HS-5 (cell line): ENCODE results near the gene UIMC1.
"Not testable (repeated sequence)": the region's sequence is repeated elsewhere in the genome, so short reads cannot be mapped to it uniquely, and the experiment has no call there.

Experiments
- DNase-seq: peaks from one replicate; pipeline ENCODE4 v3.0.0-alpha.2; 2012; ENCODE audit warnings: low read depth

Gene UIMC1

DNA sequence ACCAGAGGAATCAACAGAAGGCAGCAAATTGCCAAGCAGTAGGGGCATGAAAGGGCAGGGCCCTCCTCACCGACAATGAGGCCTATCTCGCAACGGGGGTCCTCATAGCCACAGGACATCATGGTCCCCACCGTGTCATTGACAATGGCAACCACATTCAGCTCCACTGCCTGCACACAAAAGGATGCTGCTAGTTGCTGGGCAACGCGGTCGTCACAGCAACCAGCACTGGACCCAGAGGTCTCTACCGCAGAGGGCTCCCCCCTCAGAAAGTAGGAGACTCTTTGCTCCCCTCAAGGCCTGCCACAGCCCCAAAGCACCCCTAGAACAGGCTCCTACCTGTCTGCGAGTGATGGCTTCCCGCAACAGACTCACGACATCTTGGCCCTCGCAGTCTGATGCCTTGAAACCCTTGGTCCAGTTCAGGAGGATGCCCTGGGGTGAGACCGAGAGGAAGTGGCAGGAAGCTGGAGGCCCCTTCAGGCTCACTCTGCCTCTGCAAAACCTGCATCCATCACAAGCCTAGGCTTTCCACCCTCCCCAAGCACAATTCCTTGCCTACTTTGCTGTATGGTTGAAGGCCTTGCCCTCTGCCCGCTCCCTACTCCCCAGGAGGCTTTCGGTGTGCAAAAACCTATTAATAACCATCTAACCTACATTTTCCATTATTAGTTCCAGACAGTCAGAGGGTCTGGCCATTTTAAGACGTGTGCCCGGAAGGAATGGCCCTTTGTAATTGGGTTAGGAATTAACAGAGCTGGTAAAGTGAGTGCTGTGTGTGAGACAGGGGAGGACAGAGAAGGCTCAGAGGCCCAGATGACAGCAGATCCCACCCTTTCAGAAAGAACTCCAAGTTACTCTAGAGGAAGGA, 122.6 kb downstream of the UIMC1 start:
- DNase-seq, result no peak

DNA sequence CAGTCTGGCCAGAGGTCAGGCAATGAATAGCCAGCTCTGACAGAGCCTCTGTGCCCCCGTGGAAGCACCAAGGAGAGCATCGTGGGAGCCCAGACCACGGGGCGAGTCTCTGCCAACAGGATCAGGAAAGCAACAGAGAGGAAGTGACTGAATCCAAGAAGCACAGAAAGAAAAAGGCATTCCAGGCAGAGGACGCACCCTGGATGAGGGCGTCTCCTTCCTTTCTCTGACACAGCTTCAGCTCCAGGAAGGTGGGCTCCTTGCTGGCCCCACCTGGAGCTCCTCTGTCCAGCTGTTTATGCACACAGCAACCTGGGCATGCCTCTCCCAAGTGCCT, 124.0 kb downstream of the UIMC1 start:
- no peak for DNase-seq

DNA sequence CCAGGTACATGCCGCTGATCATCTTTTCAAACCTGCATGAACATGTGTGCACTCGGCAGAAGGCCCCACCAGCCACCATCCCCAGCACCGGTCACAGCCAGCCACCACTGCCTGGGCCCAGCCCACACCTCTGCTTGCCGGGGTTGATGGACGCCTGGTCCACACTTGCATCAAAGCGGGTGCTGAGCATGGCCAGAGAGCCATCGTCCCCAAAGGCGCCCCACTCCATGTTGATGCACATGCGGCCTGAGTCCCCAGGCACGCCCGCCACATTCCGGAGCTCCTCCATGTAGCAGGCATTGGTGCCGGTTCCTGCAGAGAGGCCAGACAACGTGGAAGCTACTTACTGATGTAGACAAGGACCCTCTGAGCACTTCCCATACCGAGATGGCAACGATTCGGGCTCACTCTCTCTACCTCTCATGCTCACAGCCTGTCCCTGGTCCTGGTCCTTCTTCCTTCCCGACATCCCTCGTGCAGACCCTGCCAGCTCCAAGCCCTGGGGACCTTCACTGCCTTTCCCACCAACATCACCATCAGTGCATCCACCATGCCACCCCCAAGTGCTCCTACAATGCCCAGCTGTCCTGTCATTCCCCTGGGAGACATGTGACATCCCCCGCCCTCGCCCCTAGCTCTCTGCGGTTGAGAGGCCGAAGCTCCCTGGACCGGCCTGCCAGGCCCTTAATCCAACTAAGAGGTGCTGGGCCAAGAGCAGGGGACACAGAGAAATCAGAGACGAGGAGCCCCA, 124.6 kb downstream of the UIMC1 start:
- DNase-seq, result no peak

DNA sequence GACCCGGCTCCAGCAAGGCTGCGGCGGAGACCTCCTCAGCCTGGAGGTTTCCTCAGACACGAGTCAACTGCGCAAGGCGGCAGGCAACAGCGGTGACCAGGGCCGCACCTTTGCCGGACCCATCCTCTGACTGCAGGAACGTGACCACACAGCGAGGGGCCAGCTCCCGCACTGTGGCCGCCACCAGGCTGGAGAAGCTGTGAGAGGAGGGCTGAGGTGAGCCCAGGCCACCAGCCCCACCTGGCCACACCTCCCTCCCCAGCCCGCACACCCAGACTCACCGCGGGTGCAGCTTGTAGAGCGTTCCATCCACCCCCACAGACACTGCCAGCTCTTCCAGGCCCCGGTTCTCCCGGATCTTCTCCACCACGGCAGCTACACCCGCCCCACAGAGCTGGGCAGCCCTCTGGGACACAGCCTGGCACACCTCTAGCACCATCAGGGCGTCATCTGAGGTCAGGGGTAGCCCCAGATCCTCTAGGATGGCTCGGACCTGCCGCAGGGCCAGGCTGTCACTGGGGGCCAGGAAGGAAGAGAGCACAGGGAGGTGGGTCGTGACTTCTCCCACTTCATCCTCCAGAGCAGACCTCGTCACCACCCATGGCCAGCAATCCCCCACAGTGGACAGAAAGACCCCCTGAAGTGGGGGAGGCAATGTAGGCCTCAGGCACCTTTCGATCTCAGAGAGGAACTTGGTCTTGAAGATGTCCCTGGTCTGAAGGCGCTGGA, 125.4 kb downstream of the UIMC1 start:
- no peak for DNase-seq

DNA sequence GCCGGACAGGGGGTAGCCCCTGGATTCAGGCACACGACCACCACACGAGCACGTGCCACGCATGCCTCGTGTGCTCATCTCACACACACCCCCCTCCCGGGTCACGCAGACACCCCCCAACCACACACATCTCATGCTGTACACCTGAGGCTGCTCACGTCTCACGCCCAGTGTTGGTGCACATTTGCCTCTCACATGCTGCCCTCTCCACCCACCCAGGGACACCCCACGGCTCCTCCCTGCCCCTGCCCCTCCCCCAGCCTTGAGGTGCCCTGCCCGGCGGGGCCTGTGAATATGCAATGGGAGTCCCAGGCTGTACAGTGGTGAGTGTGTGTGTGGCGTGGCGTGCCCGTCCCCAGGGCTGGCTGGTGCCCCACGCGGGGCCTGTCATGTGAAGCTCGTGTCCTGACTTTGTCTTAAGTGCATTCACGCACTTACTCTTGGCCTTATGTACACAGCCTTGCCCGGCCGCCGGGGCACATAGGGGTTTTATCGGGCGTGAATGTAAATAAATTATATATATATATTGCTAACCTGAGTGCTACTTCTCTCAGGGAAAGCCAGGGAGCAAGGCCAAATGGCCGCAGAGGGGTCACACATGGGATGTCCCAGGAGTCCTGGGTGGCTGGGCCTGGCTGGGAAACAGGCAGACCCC, 126.1 kb downstream of the UIMC1 start:
- no peak for DNase-seq

DNA sequence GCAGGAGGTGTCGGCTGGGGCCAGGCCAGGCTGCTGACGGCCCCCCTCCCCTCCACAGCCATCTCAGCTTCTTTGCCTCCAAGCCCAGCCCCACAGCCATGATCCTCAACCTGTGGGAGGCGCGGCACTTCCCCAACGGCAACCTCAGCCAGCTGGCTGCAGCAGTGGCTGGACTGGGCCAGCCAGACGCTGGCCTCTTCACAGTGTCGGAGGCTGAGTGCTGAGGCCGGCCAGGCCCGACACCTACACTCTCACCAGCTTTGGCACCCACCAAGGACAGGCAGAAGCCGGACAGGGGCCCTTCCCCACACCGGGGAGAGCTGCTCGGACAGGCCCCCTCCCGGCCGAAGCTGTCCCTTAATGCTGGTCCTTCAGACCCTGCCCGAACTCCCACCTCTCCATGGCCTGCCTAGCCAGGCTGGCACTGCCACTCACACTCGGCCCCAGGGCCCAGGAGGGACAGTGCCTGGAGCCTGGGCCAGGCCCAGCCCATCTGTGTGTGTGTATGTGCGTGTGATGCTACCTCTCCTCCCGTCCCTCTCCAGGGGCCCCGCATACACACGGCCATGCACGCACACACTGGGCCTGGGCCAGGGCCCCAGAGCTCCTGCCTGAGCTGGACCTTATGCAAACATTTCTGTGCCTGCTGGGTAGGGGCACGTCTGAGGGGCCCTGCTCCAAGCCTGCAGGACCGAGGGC, 126.8 kb downstream of the UIMC1 start:
- DNase-seq, result no peak

DNA sequence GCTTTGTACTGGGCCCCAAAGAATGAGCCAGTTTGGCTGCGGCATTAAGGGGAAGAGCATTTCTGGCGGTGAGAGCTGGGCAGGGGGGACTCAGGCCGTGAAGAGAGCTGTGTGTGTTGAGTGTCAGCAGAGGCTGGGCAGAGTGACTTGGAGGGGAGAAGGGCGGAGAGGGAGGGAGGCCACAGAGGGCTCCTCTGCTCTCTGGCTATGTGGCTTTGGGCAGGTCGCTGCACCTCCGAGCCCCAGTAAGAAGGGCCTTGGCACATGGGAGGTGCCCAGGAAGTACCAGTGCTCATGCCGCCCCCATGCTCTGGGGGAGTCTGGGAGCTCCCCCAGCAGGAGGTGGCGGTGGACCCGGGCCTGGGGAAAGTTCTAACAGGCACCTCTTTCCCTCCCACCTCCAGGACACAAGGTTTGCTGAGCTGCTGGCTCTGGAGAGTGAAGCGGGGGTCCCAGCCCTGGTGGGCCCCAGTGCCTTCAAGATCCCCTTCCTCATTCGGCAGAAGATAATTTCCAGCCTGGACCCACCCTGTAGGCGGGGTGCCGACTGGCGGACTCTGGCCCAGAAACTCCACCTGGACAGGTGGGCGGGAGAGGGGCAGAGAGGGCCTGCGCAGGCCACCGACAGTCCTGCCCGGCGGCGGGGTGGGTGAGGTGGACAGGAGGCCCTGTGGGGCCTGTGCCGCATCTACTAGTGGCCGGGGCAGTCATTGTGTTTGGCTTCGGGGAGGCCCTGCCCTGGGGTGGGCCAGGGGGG, 127.5 kb downstream of the UIMC1 start:
- DNase-seq, result no peak

DNA sequence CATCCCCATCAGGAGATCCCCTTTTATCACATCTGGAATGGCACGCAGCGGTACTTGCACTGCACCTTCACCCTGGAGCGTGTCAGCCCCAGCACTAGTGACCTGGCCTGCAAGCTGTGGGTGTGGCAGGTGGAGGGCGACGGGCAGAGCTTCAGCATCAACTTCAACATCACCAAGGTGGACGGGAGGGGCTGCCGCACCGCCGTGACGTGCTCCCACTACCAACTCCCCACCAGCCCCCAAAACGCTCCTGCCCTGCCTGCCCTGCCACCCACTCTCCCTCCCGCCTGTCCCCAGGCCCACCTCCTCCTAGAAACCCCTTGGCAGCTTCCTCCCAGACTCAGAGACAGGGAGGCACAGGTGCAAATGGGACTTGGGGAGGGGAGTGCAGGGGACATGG, 128.1 kb downstream of the UIMC1 start:
- no peak for DNase-seq

DNA sequence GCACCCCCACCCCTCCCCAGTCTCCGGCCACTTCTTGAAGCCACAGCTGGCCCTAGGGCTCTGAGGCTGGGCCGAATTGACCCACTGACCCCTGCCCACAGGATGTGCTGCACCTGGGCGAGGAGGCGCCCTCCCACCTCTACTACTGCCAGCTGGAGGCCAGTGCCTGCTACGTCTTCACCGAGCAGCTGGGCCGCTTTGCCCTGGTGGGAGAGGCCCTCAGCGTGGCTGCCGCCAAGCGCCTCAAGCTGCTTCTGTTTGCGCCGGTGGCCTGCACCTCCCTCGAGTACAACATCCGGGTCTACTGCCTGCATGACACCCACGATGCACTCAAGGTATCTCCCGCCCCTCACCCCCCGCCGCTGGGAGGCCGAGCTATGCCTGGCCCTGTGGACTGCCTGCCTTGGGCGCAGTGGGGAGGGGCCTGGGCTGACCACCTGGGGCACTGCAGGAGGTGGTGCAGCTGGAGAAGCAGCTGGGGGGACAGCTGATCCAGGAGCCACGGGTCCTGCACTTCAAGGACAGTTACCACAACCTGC, 128.7 kb downstream of the UIMC1 start:
- DNase-seq, result no peak

DNA sequence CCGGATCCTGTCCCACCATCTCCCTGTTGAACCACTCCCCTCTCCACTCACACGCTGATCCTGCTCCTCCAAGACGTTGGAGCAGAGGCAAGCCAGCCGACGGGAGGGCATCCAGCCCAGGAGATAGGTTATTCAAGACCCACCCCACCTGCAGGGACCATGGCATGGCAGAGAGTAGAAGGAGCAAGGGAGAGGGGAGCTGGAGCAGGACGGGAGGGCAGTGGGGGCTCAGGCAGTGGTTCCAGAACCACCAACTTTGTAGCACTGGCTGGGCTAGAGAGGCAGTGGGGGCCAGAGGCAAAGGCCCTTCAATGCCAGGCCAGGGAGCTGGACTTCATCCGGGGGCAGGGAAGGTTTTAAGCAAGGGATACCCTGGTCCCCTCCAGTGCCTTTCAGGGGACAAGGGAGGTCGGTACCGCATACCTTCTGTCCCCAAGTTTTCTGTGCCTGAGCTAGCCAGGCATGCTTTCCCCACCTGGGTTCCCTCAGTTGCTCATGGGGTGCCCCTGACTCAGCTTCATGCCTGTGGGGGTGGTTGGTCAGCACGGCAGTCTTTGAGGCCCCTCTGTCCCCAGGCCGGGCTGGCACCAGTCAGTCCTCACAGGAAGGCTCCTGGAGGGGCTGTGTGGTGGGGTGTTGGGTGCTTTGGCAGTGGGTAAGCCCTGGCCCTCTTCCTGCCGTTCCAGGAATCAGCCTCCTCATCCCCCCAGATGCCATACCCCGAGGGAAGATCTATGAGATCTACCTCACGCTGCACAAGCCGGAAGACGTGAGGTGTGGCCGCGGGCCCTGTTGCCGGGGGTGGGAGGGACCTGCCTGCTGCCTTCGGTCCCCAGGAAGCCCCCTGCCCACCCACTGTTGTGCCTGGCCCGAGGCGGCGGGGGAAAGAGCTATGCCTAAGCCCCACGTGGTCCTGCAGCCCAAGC, 129.8 kb downstream of the UIMC1 start:
- DNase-seq, result no peak

DNA sequence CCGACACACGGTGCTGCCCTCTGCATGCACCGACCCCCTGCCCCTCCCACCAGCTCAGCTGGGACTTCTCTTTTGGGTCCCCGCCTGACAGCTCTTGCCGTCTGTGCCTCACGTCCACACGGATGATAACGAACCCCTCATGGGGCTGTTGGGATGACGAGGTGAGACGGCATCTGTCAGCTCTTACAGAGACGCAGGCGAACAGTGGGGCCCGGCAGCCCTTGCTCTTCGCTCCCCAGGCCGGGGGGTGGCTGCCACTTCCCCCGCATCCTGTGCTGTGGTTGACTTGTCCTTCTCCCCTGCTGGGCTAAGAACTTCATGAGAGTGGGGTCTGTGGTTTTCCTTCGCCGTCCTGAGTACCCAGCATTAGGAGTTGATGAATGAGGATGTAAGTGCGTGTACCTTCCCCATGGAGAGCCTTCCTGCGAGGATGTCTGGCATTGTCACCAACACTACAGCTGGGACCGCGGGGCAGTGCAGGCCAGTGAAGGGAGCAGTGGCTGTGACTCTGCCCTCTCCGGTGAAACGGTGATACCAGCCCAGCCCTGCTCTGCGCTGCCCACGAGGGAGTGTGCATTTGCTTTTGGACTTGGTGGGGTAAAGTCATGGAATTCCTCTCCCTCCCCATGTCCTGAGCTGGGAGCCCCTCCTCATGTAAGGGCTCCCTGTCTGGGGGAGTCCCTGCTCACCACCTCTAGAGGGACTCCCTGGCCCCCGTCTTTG, 130.6 kb downstream of the UIMC1 start:
- DNase-seq, result no peak

DNA sequence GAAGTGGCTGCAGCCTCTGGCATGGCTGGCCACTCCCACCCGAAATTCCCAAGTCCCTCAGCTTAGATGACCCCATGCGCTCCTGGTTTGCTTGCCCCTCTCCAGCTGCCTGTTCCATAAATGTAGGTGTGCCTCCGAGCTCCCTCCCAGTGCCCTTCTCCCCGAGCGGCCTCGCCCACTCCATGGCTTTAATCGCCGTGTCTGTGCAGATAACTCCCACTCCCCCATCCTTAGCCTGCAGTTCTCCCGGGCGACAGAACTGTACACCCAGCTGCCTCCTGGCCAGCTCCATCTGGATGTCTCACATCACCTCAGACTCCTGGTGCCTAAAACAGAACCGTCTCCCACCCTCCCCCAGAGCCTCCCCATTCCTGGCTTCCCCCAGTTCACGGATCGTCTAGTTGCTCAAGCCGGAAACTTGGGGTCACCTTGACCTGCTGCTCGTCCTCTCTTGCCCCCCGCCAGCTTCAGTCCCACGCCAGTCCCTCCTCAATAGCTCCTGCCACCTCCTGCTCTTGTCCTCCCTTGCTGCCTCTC, 131.5 kb downstream of the UIMC1 start:
- DNase-seq, result no peak

DNA sequence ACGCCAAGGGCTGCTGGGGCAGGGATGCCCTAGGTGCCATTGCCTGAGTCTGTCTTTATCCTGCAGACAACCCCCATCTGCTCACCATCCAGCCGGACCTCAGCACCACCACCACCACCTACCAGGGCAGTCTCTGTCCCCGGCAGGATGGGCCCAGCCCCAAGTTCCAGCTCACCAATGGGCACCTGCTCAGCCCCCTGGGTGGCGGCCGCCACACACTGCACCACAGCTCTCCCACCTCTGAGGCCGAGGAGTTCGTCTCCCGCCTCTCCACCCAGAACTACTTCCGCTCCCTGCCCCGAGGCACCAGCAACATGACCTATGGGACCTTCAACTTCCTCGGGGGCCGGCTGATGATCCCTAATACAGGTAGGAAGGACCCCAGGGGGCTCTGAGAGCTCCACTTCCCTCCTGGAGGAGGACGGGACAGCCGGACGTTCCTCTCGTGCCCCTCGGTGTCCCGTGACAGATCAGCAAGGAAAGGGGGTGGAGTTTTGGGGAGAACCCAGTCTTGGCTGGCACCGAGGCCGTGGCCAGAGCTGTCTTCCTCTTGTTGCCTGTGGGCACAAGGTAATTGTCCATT, 132.3 kb downstream of the UIMC1 start:
- DNase-seq, result no peak

DNA sequence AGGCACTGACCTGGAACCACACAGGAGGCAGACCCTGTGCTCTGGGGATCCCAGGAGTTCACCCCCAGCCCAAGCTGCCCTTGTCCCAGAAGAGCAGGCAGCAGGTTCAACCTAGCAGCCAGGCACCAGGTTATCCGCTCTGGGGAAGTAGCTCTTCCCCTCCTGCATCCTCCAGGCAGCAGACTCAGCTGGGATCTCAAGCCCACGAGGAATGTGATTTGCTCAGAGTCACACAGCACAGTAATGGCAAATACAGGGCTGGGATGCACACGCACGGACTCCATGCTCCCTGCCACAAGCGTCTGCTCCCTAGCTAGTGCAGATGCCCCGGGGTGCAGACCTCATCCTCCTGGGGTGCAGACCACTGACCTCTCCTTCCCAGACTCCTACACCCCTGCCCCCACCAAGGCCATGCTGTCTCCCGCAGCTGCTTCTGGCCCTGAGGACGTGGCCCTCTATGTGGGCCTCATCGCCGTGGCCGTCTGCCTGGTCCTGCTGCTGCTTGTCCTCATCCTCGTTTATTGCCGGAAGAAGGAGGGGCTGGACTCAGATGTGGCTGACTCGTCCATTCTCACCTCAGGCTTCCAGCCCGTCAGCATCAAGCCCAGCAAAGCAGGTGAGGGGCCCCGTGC, 132.9 kb downstream of the UIMC1 start:
- DNase-seq, result no peak

DNA sequence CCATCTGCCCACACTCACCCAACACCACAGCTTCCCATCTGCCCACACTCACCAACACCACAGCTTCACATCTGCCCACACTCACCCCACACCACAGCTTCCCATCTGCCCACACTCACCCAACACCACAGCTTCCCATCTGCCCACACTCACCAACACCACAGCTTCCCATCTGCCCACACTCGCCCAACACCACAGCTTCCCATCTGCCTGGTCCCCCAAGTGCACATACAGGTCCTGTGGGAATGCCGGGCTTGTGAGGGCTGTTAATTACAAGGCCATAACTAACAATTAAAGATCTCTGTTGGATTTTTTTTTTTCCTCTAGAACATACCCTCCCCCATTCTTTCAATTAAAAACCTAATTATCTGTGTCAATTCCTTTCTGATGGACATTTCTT, 133.6 kb downstream of the UIMC1 start:
- DNase-seq, result not testable (repeated sequence)

DNA sequence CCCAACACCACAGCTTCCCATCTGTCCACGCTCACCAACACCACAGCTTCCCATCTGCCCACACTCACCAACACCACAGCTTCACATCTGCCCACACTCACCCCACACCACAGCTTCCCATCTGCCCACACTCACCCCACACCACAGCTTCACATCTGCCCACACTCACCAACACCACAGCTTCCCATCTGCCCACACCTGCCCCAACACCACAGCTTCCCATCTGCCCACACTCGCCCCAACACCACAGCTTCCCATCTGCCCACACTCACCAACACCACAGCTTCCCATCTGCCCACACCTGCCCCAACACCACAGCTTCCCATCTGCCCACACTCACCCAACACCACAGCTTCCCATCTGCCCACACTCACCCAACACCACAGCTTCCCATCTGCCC, 134.0 kb downstream of the UIMC1 start:
- DNase-seq, result not testable (repeated sequence)

DNA sequence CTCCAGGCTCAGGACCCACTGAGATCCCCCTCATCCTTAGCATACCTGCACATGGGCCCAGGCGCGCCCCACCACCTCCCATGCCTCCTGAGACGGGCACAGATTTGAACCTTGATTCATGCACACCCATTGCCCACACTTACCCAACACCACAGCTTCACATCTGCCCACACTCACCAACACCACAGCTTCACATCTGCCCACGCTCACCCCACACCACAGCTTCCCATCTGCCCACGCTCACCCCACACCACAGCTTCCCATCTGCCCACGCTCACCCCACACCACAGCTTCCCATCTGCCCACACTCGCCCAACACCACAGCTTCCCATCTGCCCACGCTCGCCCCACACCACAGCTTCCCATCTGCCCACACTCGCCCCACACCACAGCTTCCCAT, 135.9 kb downstream of the UIMC1 start:
- DNase-seq, result not testable (repeated sequence)

DNA sequence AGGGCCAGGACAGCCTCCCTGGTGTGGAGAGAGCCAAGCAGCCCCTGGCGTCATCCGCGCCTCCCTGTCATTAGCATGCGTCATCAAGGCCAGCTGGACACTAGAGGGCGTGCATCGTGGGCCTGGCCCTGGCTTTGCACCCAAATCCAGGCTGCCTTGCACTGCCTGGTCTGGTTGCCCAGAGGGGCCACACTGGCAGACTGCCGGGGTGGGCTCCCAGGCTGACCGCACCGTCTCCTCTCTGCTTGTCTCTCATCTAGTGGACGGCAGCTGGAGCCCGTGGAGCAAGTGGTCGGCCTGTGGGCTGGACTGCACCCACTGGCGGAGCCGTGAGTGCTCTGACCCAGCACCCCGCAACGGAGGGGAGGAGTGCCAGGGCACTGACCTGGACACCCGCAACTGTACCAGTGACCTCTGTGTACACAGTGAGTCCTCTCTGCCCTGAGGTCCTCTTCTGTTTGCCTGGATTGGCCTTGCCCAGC, 136.4 kb downstream of the UIMC1 start:
- DNase-seq, result no peak
